GM19452 (cell line): ENCODE results near the gene SCG5.

Experiments
- ATAC-seq: cut with Tn5 transposase; IDR thresholded peaks from one replicate; pipeline ENCODE4 v1.9.1; 2021; ENCODE audit not compliant: unreplicated experiment

Gene SCG5

DNA sequence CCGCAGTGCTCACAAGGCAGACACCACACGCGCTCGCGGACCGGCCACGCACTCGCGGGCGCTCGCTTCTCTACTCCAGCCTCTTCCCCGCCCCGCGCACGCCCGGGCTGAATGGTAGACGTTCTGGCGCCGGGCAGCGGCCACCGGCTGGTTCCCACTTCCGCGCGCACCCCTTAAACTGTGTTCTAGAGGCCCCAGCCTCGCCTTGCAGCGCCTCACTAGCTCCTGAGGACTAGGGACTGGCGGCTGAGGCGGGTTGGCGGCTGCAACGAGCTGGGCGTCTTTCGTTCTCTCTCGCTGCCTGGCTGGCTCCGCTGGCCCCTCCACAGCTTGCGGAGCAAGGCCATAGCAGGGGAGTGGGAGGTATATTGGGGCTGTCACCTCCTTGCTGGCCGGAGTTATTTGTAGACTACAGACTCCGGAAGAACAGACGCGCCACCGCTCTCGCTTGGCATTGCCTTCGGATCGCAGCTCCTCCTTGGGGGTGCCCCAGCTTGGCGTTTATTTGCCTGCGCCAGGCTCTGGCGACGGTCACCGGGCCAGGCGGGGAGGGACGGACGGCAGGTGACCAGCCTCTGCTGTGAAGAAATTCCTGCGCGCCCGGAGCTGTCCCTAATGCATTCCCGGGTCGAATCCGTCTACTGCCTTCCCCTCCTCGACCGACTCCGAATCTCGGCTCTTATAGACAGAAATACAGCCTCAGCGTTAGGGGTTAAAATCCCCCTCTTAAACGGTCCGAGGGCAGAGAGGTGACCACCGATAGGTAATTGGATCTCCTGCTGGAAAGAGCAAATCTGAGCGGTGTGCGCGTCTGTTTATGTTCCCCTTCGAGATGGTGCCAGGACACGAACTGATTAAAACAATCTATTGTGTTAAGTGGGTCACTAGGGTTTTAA, 77.6 kb downstream of the SCG5 start:
- no peak for ATAC-seq

DNA sequence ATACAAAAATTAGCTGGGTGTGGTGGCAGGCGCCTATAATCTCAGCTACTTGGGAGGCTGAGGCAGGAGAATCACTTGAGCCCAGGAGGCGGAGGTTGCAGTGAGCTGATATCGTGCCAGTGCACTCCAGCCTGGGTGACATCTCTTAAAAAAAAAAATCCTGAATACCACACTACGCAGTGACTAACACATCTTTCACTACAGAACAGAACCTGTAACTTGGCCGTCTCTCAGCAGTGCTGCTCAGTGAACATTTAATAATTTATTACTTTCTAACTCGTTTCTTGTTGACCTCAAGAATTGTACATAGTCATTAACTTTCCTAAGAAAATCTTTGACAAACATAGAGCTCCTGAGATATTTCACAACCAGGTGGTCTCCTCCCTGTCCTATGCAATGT, 80.1 kb downstream of the SCG5 start:
- no peak for ATAC-seq

DNA sequence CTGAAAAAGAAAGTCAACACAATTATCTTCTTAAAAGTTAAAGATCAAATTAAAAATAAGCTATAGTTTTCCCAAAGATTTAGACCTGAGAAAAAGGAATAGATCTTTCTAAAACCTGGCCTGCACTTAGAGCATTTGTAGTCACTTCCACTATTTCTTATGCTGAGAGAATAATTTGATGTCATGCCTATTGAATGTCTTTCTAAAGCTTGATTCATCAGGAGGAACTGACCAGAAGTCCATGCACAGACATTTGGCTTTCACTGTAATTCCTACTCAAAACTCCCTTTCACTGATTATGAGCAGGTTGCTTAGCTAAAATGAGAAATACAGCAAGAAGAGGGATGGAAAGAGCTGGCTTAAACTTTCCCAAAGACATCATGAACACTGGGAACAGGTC, 80.6 kb downstream of the SCG5 start:
- ATAC-seq = no peak

DNA sequence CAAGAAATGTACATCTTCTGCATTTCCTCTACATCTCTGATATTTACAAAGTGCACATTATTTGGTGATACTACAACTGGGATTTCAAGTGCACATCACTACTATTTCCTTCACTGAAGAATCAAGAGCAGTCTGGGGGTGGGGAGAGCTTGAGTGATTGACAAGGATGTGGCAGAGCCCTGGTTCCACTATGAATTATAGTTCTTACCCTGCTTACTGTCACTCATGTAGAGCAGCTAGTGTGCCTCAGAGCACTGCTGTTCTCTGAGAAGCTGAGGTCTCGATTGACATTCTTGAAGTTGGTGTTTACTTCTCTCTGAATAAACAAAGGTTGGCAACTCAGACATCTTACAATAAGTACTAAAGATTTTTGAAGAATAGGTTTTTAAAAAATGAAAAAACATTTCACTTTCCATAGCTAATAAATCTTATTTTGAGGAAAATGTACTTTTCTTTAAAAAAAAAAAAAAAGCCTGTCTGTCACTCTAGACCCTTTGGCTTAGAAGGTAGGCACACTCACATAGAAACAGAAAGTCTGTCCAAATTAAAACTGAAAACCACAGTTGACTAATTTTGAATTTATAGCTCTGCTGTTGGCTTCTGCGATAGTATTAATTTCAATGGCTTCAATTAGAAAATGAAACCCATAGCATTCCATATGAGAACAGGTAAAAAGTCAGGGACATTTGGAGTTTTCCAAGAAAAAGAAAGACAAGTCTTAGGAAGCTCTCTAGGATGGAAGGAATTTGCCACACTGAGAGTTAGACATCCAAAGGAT, 81.8 kb downstream of the SCG5 start:
- peak; percentile 93 for ATAC-seq

DNA sequence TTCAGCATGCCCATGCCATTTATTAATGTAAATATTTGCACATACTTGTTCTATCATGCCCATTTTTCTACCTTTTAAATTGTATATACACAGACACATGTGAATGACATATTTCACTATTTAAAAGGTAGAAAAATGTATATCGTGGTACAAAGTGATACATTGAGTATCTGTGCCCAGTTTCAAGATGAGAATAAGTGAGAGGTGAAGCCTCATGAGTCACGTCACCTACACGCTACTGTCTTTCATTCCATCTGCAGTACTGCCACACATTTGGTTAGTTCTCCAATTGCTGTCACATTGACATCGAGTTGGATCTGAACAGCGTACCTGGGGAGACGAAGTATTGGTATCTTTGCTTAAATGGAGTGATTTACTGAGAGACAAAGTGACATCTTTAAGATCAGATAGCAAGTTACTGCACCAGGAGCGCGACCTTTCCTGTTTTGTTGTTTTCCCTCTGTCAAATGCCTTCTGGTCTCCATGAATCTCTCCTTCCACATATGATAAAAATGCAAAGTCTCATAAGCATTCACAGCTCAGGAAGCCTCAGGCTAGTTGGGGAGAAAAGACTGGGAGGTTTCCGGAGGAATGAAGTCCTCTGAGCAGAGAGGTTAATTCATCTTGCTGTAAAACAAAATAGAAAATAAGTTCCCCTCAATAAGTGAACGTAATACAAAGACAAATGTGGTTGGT, 88.3 kb downstream of the SCG5 start:
- ATAC-seq = no peak

DNA sequence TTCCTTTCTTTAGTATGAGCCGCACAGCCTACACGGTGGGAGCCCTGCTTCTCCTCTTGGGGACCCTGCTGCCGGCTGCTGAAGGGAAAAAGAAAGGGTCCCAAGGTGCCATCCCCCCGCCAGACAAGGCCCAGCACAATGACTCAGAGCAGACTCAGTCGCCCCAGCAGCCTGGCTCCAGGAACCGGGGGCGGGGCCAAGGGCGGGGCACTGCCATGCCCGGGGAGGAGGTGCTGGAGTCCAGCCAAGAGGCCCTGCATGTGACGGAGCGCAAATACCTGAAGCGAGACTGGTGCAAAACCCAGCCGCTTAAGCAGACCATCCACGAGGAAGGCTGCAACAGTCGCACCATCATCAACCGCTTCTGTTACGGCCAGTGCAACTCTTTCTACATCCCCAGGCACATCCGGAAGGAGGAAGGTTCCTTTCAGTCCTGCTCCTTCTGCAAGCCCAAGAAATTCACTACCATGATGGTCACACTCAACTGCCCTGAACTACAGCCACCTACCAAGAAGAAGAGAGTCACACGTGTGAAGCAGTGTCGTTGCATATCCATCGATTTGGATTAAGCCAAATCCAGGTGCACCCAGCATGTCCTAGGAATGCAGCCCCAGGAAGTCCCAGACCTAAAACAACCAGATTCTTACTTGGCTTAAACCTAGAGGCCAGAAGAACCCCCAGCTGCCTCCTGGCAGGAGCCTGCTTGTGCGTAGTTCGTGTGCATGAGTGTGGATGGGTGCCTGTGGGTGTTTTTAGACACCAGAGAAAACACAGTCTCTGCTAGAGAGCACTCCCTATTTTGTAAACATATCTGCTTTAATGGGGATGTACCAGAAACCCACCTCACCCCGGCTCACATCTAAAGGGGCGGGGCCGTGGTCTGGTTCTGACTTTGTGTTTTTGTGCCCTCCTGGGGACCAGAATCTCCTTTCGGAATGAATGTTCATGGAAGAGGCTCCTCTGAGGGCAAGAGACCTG, 89.5 kb downstream of the SCG5 start:
- no peak for ATAC-seq

DNA sequence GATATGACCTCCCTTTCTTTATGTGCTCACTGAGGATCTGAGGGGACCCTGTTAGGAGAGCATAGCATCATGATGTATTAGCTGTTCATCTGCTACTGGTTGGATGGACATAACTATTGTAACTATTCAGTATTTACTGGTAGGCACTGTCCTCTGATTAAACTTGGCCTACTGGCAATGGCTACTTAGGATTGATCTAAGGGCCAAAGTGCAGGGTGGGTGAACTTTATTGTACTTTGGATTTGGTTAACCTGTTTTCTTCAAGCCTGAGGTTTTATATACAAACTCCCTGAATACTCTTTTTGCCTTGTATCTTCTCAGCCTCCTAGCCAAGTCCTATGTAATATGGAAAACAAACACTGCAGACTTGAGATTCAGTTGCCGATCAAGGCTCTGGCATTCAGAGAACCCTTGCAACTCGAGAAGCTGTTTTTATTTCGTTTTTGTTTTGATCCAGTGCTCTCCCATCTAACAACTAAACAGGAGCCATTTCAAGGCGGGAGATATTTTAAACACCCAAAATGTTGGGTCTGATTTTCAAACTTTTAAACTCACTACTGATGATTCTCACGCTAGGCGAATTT, 91.2 kb downstream of the SCG5 start:
- no peak for ATAC-seq

DNA sequence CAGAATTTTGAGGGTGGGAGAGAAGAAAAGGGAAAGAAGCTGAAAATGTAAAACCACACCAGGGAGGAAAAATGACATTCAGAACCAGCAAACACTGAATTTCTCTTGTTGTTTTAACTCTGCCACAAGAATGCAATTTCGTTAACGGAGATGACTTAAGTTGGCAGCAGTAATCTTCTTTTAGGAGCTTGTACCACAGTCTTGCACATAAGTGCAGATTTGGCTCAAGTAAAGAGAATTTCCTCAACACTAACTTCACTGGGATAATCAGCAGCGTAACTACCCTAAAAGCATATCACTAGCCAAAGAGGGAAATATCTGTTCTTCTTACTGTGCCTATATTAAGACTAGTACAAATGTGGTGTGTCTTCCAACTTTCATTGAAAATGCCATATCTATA, 91.8 kb downstream of the SCG5 start:
- no peak for ATAC-seq

DNA sequence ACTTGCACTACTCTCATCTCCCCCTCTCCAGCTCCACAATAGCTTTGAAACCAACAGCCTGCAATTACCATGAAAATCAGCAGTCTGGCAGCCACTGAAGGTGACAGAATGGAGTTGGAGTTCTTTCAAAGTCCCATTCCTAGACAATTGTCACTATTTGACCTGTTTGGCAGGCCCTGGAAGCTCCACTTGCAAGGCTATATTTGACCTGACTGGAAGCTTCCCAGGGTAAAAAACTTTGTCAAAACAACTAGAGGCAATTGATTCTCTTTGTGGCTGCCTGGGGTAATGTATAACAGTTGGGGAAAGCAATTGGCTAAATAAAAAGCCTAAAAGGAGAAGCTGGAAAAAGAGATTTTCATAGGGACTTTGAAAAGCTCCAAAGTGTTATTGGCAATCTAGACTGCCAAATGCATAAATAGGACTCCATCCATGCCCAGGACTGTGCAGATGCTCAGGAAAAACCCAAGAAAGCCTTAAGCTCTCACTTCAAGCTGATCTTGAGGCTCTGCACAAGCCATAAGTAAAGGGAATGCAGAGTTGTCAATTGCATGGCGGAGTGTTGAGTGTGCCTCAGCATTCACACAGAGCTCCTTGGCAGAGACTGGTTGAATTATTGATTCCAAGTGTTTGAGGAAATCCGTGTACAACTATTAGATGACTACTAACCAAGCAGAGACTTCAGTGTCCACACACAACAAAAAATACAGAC, 94.6 kb downstream of the SCG5 start:
- ATAC-seq = no peak

DNA sequence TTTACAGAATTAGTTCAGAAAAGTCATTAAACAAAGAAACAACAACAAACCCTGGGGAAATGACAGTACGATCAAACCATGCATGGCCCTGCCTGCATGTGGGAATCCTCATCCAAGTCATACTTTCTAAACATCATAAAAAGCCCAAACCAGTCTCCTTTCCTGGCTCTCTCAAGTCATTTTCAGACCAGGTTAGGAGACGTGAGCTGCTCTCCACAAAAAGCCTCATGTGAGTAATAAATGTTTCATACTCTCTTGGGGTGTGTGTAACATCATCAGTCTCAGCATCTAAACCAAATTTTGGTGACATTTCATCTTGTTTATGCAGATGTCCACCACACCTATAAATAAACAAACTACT, 95.2 kb downstream of the SCG5 start:
- no peak for ATAC-seq

DNA sequence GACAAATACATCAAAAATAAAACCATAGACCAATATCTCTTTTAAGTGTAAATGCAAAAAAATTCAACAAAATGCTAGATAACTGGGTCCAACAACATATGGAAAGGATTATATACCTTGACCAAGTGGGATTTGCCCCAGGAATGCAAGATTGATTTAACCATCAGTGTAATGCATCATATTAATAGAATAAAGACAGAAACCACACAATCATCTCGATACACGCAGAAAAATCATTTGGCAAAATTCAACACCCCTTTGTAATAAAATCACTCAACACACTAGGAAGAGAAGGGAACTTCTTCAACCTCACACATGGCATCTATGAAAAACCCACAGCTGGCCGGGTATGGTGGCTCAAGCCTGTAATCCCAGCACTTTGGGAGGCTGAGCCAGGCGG, 95.8 kb downstream of the SCG5 start:
- ATAC-seq = no peak

DNA sequence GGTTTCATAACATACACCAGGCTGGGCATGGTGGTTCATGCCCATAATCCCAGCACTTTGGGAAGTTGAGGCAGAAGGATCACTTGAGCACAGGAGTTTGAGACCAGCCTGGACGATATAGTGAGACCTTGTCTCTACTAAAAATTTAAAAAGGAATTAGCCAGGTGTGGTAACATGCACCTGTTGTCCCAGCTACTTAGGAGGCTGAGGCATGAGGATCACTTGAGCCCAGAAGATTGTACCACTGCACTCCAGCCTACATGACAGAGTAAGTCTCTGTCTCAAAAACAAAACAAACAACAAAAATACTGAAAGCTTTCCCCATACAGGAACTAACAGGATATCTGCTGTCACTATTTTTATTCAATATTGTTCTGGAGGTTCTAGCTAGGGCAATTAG, 97.2 kb downstream of the SCG5 start:
- no peak for ATAC-seq

DNA sequence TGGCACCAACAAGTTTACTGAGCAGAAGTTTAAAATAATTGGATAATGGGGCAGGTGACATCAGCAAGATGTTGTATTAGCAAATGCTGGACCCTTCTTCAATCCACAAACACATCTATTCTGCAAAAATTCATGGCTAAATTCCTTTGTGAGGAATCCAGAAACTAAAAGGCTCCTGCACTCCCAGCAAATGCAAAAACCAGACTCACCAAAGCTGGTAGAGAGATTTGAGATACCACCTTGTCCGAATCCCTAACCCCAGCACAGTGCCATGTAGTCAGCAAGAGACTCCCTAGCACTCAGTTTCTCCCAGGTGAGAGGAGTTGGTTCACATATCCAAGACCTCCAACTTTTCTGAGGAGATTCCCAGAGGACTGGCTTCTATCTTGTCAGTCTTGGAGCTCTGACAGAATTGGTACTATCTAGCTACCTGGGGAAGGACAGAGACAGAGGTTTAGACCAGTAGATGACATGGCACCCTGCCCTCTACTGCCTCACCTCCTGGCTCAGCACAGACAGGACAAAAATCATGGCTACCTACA, 98.1 kb downstream of the SCG5 start:
- ATAC-seq = no peak

DNA sequence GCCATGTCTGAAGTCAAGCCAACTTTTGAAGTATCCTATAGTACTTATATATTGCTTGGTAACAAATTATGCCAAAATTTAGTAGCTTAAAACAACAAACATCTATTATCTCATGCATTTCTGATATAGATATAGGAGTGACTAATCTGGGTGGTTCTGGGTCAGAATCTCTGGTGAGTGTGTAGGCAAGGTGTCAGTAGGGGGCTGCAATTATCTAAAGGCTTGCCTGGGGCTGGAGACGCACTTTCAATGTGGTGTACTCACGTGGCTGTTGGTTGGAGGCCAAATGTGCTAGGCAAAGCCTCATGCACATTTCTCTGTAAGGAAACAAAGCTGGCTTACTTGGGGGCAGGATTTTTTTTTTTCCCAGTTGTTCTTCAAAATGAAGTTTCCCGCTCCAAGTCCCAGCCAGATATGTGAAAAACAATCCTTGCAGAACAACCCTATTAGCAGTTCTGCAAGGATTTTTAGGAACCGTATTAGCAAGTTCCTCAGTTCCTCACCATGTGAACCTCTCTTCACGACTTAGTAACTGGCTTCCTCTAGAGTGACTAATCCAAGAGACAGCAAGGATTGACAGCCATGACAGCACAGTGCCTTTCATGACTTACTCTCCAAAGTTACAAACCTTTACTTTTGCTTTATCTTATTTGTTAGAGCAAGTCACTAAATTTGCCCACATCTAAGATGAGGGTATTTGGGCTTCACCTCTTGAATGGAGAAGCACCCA, 102.1 kb downstream of the SCG5 start:
- no peak for ATAC-seq

DNA sequence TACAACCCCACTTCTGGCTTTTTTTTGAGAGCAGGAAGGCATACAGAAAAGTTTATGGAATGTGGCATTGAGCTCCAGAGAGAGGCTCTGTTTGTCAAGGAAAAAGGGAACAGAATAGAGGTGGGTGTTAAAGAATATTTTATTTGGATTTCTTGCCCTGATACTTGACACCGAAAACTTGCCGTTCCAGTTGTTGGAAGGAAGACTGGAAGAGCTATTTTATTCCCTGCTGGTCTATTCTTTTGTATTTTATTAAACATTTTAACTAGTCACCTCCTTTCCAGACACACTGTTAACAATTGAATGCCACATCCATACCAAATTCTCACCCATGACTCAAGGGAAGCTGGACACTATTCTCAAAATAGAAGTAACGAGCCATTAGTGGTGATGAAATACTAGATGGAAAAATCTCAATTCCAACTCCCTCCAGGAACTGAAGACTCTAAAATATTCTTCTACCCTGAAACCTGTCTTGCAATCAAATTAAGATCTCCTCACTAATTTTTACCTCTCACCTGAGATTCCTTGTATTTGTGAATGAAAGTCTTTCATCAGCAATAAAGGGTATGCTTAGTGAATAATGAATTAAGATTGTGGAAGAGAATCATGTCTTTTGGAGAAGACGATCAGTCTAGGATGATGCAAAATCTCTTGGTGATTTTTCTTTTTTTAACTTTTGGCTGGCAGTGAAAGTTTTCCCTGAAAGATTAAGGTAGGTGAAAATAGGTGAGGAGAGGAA, 104.8 kb downstream of the SCG5 start:
- ATAC-seq = no peak
